HEK293T (cell line): Measurements from ENCODE around the gene IRS1.

ENCODE experiments used
- ARNT ChIP-seq: fragments of 450-650 bp; IDR thresholded peaks from 2 replicates; pipeline ENCODE4 v1.6.1; 2017; ENCODE audit warnings: mild to moderate bottlenecking
- BHLHE40 ChIP-seq: fragments of 450-650 bp; IDR thresholded peaks from 2 replicates; pipeline ENCODE4 v1.6.1; 2016; ENCODE audit warnings: mild to moderate bottlenecking, moderate library complexity, borderline replicate concordance
- ELF4 ChIP-seq: fragments of 450-650 bp; IDR thresholded peaks from 2 replicates; pipeline ENCODE4 v1.6.1; 2017; ENCODE audit warnings: antibody characterized with exemption
- FOXK2 ChIP-seq: fragments of 450-650 bp; IDR thresholded peaks from 2 replicates; pipeline ENCODE4 v1.6.1; 2016; ENCODE audit warnings: mild to moderate bottlenecking
- SUZ12 ChIP-seq: fragments of 450-650 bp; IDR thresholded peaks from 2 replicates; pipeline ENCODE4 v1.6.1; 2016; ENCODE audit warnings: mild to moderate bottlenecking

DNA sequence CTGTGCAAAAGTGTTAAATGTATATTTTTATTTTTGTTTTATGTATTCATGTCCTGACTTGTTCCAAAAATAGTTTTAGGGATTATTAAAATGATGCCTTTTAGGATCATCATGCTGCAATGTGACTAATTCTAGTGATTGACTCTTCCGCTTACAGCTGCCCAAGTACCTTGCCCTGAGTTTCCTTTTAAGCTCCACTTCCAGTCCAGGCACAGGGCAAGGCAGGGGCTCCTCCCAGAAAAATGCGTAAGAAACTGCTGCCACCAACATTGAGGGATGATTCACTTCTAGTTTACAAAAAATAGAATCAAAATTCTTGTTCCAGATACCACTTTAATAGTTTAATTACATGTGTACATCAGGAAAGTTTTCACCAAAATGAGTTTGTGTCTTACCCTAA lies 116.4 kb downstream of the IRS1 start:
- TF ChIP-seq SUZ12, result no peak
- no peak for TF ChIP-seq BHLHE40
- no peak for TF ChIP-seq FOXK2
- no peak for TF ChIP-seq ELF4
- TF ChIP-seq ARNT, result no peak
